NB4 (cell line): ENCODE data around the gene RBM10.
A peak's percentile ranks its signal among the peaks of the same experiment; 100 is the strongest.

Experiments used
- MAX ChIP-seq: IDR thresholded peaks from 2 replicates; pipeline ENCODE4 v1.6.1; 2011; ENCODE audit warnings: low read depth, low read length
- MYC ChIP-seq: IDR thresholded peaks from 2 replicates; pipeline ENCODE4 v1.6.1; 2011; ENCODE audit warnings: low read depth, low read length
- POLR2A ChIP-seq: IDR thresholded peaks from 2 replicates; pipeline ENCODE4 v1.6.1; 2011; ENCODE audit warnings: mild to moderate bottlenecking; ENCODE audit not compliant: insufficient read length; ENCODE audit errors: extremely low read depth
- TF ChIP-seq, protein P1 (sequence below): IDR thresholded peaks from one replicate; pipeline ENCODE4 v1.5.1; 2012; ENCODE audit warnings: low read depth, low read length

DNA sequence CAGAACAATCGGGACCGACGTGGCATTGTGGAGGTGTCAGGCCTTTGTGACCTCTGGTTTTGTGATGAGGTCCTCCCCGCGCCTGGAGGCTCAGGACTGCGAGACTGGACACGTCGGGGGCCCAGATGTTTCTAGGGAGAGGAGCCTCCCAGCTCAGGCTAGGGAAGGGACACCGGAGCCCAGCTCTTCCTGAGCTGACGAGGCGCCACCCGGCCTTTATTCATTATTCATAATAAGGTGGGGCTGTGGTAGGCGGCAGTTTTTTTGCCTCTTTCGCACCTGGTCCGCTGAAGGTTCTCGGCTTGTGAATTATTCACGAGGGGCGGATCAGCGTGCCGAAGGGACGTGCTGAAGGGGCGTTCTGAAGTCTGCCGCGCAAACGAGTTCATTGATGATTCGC is 46.3 kb downstream of the RBM10 start:
- TF ChIP-seq, protein P1, sequence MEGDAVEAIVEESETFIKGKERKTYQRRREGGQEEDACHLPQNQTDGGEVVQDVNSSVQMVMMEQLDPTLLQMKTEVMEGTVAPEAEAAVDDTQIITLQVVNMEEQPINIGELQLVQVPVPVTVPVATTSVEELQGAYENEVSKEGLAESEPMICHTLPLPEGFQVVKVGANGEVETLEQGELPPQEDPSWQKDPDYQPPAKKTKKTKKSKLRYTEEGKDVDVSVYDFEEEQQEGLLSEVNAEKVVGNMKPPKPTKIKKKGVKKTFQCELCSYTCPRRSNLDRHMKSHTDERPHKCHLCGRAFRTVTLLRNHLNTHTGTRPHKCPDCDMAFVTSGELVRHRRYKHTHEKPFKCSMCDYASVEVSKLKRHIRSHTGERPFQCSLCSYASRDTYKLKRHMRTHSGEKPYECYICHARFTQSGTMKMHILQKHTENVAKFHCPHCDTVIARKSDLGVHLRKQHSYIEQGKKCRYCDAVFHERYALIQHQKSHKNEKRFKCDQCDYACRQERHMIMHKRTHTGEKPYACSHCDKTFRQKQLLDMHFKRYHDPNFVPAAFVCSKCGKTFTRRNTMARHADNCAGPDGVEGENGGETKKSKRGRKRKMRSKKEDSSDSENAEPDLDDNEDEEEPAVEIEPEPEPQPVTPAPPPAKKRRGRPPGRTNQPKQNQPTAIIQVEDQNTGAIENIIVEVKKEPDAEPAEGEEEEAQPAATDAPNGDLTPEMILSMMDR, result no peak
- TF ChIP-seq POLR2A (no peak), MYC (no peak), MAX (peak; percentile 13; the same call in 1 of the 2 replicates)
